HG03378 (cell line): Measurements from ENCODE around the gene THTPA.
"Not testable (repeated sequence)": the region's sequence is repeated elsewhere in the genome, so short reads cannot be mapped to it uniquely, and the experiment has no call there.

Source experiments
- ATAC-seq: cut with Tn5 transposase; IDR thresholded peaks from one replicate; pipeline ENCODE4 v1.9.1; 2021; ENCODE audit warnings: mild to moderate bottlenecking, moderate library complexity; ENCODE audit not compliant: unreplicated experiment

The THTPA gene

GRCh38 chr14:23532658-23533057 lies 23.4 kb upstream of the THTPA start:
- ATAC-seq: no peak

- ATAC-seq: no peak
Observed at GRCh38 chr14:23533652-23534435, 22.2 kb upstream of the THTPA start.

- ATAC-seq: no peak
Observed at GRCh38 chr14:23535943-23536342, 20.1 kb upstream of the THTPA start.

GRCh38 chr14:23536494-23536893 lies 19.6 kb upstream of the THTPA start:
- no peak for ATAC-seq

GRCh38 chr14:23536906-23537305 lies 19.2 kb upstream of the THTPA start:
- ATAC-seq: not testable (repeated sequence)

GRCh38 chr14:23537351-23538049 lies 18.6 kb upstream of the THTPA start:
- ATAC-seq: no peak

GRCh38 chr14:23538050-23538718 lies 17.9 kb upstream of the THTPA start:
- no peak for ATAC-seq

- ATAC-seq: no peak
Observed at GRCh38 chr14:23538785-23539184, 17.3 kb upstream of the THTPA start.

- ATAC-seq: no peak
Observed at GRCh38 chr14:23539248-23540140, 16.6 kb upstream of the THTPA start.

- ATAC-seq: no peak
Observed at GRCh38 chr14:23540141-23540469, 16.0 kb upstream of the THTPA start.

GRCh38 chr14:23542261-23542660 lies 13.8 kb upstream of the THTPA start:
- ATAC-seq: no peak

- ATAC-seq: no peak
Observed at GRCh38 chr14:23543403-23543802, 12.7 kb upstream of the THTPA start.

GRCh38 chr14:23544511-23545447 lies 11.3 kb upstream of the THTPA start:
- ATAC-seq: no peak

- no peak for ATAC-seq
Observed at GRCh38 chr14:23545740-23546365, 10.2 kb upstream of the THTPA start.

GRCh38 chr14:23546450-23547035 lies 9.5 kb upstream of the THTPA start:
- no peak for ATAC-seq

- no peak for ATAC-seq
Observed at GRCh38 chr14:23547924-23548323, 8.1 kb upstream of the THTPA start.

GRCh38 chr14:23548351-23549318 lies 7.4 kb upstream of the THTPA start:
- ATAC-seq: no peak
